NB4 (cell line): ENCODE results near the gene AWAT2.

ENCODE experiments used
- MAX ChIP-seq: IDR thresholded peaks from 2 replicates; pipeline ENCODE4 v1.6.1; 2011; ENCODE audit warnings: low read depth, low read length
- MYC ChIP-seq: IDR thresholded peaks from 2 replicates; pipeline ENCODE4 v1.6.1; 2011; ENCODE audit warnings: low read depth, low read length
- POLR2A ChIP-seq: IDR thresholded peaks from 2 replicates; pipeline ENCODE4 v1.6.1; 2011; ENCODE audit warnings: mild to moderate bottlenecking; ENCODE audit not compliant: insufficient read length; ENCODE audit errors: extremely low read depth
- TF ChIP-seq, protein P1 (sequence below): IDR thresholded peaks from one replicate; pipeline ENCODE4 v1.5.1; 2012; ENCODE audit warnings: low read depth, low read length

DNA sequence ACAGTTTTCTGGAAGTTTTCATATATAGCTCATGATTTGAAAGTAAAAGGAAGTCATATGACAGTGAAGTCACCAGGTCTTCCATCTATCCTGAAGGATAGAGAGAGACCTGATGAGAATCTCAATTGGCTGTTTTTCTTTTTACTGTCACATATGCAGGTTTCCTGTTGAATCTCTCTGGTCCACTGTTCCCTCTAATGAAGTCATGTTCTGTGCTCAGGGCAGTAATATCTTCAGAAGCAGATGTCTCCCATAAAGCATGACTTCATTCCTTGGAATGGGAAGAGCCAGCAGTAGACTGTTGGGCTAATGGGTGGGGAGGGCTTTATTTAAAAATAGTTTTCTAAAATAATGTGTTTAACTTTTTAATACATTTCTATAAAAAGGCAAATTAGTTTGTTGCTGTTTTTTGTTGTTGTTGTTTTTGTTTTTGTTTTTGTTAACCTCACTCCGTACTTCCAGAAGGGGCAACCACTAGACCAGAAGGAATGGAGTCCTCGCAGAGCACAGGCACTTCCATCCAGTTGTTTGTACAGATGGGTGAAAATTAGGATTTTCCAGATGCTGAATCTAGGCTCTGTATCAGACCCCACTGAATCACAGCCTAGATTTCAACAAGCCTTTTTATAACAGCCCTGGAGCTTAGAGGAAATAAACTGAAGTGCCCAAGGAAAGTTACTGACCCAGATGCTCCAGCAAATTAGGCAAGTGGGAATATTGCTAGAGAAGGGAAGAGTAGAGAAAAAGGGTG lies 54.2 kb downstream of the AWAT2 start:
- TF ChIP-seq, protein P1, sequence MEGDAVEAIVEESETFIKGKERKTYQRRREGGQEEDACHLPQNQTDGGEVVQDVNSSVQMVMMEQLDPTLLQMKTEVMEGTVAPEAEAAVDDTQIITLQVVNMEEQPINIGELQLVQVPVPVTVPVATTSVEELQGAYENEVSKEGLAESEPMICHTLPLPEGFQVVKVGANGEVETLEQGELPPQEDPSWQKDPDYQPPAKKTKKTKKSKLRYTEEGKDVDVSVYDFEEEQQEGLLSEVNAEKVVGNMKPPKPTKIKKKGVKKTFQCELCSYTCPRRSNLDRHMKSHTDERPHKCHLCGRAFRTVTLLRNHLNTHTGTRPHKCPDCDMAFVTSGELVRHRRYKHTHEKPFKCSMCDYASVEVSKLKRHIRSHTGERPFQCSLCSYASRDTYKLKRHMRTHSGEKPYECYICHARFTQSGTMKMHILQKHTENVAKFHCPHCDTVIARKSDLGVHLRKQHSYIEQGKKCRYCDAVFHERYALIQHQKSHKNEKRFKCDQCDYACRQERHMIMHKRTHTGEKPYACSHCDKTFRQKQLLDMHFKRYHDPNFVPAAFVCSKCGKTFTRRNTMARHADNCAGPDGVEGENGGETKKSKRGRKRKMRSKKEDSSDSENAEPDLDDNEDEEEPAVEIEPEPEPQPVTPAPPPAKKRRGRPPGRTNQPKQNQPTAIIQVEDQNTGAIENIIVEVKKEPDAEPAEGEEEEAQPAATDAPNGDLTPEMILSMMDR, result no peak
- no peak for TF ChIP-seq POLR2A
- TF ChIP-seq MYC, result no peak
- no peak for TF ChIP-seq MAX
